CD4-positive, alpha-beta T cell treated with Interleukin-4 for 1 hour (primary cell): ENCODE results near the gene FRMD1.

Experiments used
- DNase-seq, 2 donors: peaks; one replicate each; pipeline ENCODE4 v3.0.0-alpha.2; 2020 to 2022

The FRMD1 gene

DNA sequence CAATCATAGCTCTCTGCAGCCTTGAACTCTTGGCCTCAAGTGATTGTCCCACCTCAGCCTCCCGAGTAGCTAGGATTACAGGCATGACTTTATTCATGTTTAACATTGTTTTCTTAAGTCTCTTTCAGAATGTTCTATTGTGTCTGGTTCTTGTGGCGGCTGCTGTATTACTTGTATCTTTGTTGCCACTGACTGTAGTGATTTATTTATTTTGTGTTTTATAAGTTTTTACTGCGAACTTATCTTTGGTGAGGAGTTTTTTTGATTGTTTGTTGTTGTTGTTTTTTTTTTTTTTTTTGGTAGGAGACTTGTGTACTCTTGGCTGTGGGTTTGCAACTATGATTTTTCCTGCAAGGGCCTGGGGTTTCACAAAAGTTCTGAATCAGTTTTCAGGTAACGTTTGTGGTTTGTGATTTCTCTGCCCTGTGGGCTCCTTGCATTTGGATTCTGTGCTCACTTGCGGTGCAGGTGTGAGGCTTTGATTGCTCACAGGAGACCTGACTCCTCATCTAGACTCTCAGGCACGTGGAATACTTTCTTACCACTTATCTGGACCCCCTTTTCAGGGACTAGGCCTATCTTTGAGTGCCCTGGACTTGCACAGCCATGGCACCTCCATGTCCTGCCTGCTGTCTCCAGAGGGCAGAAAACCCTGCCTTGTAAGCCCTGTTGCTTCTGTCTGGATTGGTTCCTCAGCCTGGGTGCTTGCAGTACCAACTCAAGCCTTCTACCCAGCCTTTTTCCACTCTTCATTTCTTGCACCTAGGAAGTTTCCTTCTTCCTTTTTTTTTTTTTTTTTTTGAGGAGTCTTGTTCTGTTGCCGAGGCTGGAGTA lies 56.3 kb downstream of the FRMD1 start:
- no peak for DNase-seq

DNA sequence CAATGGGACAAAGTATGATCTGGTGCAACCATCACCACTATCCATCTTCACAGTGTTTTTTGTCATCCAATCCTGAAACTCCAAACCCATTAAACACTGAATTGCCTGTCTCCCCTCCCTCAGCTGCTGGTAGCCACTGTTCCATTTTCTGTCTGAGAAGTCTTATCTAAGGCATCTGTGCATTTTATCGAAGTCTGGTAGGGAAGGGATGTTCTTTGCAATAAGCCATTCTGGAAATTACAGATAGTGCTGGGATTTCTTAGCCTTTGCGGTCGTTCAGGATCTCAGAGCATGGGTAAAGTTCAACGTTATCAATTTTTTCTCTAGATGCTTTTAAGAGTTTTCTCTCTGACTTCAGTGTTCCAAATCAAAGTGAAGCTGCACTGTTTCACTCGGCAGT lies 57.4 kb downstream of the FRMD1 start:
- no peak for DNase-seq

DNA sequence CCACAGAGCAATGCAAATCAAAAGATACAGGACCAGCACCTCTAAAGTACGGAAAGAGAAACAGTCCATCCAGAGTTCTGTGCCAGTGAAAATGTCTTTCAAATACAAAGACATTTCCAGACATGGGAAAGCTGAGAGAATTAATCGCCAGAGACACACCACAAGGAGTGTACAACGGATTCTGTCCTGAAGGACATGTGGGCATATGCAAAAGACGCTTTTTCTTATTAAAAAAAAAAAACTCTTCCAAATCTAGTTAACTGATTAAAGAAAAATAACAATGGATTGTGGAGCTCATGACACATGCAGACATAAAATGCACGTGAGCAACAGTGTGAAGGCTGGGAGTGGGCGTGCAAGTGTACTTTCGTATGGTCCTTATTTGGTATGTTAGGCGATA lies 58.8 kb downstream of the FRMD1 start:
- no peak for DNase-seq

DNA sequence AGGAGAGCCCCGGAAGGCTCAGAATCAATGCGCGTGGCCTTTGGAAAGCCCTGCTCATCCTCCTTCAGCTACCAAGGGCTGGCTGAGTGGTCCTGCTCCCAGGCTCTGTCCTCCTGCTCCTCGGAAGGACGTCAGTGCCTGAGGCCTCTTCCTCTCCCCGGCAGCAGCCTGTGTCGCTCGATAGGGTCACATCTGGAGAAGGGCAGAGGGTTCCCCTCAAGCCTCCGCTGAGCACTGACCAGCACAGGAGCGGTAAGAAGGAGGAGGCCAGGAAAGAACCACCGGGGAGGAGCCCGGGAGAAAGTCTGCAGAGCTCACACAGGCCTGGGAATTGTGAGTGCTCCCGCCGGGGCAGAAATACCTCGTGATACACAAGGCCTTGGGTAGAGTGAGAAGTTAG lies 60.3 kb downstream of the FRMD1 start:
- DNase-seq: no peak

DNA sequence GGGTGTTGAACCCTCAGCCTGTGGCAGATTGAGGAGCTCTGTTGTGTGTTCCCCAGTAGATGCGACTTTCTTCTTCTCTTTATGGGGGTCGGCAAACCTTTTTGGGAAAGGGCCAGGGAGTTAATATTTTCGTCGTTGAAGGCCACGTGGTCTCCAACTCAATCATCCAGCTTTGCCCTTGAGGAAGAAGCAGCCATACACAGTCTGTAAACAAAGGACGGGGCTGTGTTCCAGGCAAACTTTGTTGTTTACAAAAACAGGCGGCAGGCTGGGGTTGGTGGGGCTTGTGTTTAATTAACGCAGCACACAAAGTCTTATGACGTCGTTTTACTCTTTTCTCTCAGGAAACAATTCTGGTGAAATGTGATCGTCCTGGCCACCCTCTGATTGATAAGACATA lies 61.4 kb downstream of the FRMD1 start:
- no peak for DNase-seq

DNA sequence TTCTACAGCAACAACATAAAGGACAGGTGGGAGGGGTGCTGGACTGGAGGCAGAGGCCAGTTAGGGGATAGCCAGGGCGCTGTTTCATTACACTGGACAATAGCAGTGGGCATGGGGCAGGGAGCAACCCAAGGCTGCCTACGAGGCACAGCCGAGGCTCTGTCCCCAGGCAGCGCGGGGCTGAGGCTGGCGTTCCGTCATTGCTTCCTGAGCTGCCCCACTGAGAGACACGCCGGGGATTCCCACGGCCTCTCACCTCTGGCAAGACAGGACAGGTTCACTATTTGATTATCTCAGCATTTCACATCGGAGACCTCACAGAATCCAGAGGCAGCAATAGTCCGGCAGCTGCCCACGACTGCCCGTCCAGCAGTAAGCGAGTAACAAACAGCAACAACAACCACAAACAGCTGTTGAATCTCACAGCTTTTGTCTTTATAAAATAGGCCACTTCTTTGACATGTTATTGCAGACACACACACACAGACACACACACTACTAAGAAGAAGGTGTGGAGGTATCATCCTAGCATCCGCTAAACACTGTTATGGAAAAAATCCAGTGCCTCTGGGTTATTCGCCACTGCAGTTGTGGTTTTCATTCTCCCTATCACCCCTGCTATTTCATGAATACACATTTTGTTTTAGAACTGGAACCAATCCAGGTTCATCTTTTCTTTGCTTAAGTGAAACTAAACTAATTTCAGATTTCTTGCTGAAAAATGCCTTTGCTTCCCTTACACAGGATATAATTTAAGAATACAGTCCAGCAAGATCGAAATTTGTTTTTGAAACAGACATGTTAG lies 62.1 kb downstream of the FRMD1 start:
- DNase-seq: no peak

DNA sequence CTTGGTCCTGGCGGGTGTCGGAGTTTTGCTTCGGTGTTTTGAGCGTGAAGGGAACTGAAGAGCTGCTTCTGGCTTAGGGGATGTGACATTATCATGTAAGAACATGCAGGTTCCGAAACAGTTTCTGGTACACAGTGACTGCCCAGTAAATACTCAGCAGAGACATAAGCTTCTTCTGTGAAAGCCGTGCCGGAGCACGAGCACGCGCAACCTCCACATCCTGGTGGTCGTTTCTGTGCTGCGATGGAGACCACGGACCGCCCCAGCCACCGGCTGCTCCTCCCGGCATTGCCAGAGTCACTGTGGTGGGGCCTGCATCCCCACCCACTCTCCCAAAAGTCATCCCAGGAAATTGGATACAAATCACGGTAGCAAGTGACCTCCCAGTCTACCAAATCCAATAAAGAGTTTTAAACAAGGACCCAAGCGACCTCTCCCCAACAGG lies 62.8 kb downstream of the FRMD1 start:
- DNase-seq: no peak

DNA sequence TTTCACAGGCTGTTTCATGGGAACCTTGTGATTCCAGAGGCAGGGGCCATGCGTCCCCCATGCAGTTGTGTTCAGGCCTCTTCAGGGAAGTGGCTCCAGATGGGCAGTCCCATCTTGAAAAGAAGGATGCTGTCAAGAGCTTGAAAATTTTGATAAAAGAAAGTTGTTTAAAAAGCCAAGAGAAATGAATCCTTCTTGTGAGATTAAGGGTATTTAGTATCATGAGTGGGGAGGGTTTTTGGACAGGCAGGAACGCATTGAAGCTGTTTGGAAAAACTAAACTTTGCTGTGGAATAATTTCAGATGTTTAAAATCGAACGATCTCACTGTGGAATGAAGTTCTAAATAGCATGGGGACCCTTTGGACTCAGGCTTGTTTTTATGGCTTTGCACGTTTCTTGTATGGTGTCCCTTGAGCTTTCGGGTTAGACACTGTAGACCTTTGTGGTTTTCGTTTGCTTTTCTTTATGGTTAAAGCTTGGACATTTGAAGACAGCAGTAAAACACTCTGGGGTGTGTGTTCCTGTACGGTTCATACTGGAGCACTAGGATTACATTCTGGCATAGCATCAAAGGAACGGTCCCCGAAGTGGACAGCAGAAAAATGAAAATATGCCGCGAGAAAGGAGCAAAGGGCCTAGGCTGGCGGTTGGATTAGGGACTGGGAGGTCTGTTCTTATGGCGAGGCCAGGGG lies 63.4 kb downstream of the FRMD1 start:
- no peak for DNase-seq

DNA sequence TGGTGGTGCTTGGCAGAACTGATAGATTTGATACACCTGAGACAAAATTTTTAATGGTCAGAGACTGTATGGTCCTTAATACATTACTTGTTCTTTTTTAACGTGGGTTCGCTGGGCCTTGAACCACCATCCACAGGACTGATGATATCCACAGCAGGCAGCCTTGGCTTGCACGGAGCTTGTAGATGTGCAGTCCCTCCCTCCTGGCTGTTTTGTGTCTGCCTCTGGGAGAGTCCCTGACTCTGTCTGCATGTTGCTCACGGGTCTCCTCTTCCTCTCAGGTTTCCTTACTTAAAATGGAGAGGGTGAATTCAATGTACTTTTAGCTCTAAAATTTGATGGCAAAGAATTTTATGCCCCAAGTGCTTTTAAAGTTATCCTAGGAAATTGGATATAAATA lies 64.0 kb downstream of the FRMD1 start:
- no peak for DNase-seq

DNA sequence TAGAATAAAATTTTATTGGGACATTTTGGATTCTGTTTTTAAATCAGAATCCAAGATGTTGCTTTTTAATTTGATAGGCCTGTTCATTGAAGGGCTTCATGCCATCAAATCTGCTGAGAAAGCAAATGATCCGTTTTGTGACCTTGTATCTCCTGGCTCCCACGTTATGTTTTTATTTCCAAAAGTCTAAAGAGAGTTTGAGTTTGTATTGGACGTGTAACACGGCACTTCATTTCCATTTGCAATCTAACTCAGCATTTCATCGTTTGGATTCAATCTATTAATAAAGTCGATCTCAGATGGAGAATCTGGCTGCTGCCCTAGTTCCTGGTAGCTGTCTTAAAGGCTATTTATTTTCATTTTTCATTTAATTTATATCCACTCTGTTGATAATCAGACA lies 64.6 kb downstream of the FRMD1 start:
- no peak for DNase-seq

DNA sequence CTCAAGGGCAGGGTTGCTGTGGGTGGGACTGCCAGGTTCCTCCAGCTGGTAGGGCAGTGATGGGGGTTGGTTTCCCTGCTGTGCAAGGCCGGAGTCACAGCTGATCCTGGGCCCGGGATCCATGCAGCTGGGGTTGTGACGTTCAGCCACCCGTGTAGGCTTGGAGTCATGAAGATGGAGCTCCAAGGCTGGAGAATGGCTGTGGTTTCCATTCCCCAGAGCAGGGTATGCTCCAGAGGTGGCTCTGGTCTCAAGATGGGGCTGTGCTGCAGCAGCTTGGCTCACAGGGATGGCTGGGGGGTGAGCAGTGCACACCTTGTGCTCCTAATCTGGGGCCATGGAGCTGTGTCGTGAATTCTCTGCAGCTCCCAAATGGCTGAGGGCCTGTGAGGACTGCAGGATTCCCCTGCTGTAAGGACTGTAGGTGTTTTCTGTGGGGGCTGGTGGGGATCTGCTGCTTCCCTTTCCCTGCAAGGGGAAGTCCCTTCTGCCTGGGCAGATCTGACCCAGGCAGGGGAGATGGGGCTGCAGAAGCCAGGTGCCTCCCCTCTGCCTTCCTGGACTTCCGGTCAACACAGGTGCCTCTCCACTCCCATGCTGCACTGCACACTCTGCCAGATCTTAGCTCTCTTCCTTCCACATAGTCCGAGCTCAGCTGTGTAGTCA lies 65.6 kb downstream of the FRMD1 start:
- no peak for DNase-seq

DNA sequence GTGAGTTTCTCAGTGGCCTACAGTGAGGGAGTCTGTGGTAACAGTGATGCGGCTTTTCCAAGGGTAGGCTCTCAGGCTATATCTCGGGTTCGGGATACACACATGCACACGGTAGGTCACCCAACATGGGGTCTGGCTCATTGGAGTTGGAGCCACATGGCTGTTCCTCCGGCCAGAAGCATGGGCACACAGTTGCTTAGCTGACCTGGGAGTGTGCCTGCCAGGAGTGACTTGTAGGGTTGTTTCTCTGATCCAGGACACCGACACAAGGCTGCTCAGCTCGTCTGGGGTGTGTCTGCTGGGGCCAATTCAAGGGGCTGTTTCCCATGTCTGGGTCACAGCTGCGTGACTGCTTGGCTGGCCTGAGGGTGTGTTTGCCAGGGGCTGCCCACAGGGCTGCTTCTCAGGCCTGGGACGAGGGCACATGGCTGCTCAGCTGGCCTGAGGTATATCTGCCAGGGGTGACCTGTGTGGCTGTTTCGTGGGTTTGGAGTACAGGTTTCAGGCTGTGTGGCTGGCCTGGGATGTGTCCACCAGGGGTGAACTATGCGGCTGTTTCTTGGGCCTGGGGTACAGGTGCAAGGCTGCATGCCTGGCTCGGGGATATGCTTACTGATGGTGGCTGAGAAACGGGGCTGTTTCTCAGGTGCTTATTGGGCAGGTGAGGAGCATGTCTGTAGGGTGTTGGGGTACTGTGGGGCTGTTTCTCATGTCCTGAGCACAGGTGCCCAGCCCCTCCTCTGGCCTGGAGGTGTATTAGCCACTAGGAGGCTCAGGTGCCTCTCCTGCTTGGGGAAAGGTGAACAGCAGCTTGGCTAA lies 66.4 kb downstream of the FRMD1 start:
- DNase-seq: no peak

DNA sequence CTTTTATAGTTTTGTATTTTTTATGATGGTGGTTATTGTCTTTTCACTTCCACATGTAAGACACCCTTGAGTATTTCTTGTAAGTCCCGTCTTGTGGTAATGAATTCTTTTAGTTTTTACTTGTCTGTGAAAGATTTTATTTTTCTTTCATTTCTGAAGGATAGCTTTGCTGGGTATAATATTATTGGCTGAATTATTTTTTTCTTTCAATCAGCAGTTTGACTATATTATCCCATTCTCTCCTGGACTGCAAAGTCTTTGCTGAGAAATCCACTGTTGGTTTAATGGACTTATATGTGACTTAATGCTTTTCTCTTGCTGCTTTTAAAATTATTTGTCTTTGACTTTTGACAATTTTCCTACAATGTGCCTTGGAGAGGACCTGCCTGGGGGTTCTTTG lies 67.7 kb downstream of the FRMD1 start:
- DNase-seq: no peak

DNA sequence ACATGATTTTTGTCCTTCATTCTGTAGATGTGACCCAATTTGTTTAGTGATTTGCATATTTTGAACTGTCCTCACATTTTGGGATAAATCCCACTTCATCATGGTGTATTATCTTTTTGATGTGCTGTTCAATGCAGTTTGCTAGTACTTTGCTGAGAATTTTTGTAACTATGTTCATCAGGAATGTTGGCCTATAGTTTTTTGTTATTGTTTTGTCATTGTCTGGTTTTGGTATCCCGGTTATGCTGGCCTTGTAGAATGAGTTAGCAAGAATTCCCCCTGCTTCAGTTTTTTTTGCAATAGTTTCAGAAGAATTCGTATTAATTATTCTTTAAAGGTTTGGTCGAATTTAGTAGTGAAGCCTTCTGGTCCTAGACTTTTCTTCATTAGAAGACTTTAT lies 69.7 kb downstream of the FRMD1 start:
- DNase-seq: no peak

DNA sequence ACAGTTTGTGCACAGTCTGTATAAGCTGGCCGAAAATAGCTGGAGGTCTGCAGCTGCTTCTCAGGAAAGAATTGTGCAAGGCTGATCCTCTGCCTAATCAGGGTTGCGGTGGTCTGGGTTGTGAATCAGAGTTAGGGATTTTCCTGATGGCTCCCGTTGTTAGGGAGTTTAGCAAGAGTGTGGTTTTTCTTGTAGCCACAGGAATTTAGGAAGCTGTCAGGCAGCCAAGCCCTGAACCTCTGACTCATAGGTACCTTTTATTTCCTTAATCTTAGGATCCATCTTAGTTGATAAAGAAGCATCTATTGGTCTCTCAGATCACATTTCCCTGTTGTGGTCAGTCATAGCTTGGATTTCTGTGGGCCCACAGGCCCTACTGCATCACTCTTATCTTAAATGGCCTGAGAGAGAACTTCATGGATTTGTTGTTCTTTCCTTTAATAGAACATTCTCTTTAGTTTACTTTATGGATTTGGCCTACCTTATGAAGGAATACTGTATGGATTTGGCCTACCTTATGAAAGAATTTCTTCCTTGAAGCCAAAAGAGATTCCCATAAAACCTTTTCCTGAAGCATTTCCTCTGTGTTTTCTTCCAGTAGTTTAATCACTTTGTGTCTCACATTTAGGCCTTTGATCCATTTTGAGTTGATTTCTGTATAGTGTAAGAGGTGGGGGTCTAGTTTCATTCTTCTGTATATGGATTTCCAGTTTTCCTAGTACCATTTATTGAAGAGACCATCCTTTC lies 71.2 kb downstream of the FRMD1 start:
- no peak for DNase-seq

DNA sequence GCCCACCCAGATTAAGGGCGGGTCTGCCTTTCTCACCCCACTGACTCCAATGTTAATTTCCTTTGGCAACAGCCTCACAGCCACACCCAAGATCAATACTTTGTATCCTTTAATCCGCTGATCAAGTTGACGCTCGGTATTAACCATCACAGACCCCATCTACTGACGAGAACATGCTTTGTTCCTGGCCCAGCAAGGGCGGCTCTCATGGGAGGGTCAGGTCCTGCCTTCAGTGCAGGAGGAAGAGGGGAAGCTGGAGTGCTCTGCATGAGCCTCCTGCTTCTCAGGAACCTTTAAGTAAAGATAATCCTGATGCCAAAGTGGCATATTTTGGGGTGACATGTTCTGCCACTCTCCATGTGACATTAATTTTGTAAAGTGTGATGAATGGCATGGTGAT lies 73.2 kb downstream of the FRMD1 start:
- no peak for DNase-seq

DNA sequence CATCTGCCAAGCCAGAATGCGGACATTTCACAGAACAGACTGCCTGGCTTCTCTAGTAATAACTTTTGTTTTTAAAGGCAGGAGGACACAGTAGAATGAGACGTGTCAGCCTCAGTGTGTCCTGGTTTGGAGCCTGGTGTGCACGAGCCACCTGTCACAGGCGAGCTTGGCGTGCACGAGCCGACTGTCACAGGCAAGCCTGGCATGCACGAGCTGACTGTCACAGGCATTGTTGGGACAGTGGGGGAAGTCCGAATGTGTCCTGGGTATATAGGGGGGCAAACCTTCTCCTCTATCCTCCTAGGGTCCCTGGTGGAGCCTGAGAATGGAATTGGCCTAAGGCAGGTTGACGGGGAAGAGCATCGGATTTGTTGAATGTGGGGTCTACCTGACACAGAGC lies 74.1 kb downstream of the FRMD1 start:
- DNase-seq: no peak

DNA sequence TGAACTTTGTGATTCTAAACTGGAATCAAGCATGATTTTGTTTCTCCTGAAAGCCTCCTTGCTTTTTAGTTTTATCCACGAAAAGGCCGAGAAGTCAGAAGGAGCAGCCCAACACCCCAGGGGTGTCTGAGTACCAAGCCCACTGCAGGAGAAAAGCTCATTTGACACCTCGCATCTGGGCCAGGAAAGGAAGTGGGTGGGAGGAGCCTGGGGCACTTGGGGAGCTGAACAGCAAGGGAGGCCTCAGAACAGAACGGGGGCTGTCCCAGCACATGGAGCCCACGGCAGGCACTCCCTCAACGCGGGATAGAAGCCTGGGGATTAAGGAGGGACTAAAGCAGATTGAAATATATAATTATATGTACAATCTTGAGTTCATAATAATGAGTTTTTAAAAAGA lies 75.0 kb downstream of the FRMD1 start:
- DNase-seq: no peak
